Activated CD8-positive, alpha-beta T cell treated with anti-CD3 and anti-CD28 coated beads for 36 hours (primary cell): ENCODE data around the gene APOL3. TPM values are rescaled to one million over a fixed set of nuclear protein-coding genes. Genes with fewer than 3 reads are reported as not detected.
"Not testable (repeated sequence)": the region's sequence is repeated elsewhere in the genome, so short reads cannot be mapped to it uniquely, and the experiment has no call there.

Experiments
- ATAC-seq: fragments of 200-7000 bp; cut with Tn5 transposase; one replicate; pipeline ENCODE4 v1.10.0; 2021; ENCODE audit warnings: mild to moderate bottlenecking, moderate library complexity
- CTCF ChIA-PET: fragments of 350-600 bp; sonication (Branson Sonifier 250); formaldehyde crosslinking; loops from one replicate; lab custom pipeline; 2021; ENCODE audit warnings: antibody characterized with exemption; lab: Charles Lee
- POLR2A ChIA-PET: fragments of 350-600 bp; sonication (Branson Sonifier 250); formaldehyde crosslinking; loops from one replicate; lab custom pipeline; 2021; ENCODE audit warnings: antibody characterized with exemption; lab: Charles Lee
- DNase-seq: peaks from one replicate; pipeline ENCODE4 v3.0.0-alpha.2; 2020
- H3K27ac Mint-ChIP-seq: one replicate; pipeline ENCODE4 v1.8.0; 2021; ENCODE audit warnings: mild to moderate bottlenecking, mixed read lengths
- H3K27me3 Mint-ChIP-seq: one replicate; pipeline ENCODE4 v1.8.0; 2021; ENCODE audit warnings: mixed read lengths
- H3K36me3 Mint-ChIP-seq: one replicate; pipeline ENCODE4 v1.8.0; 2021; ENCODE audit warnings: low read depth, mixed read lengths
- H3K4me1 Mint-ChIP-seq: one replicate; pipeline ENCODE4 v1.8.0; 2021; ENCODE audit warnings: low read depth, mixed read lengths
- H3K4me3 Mint-ChIP-seq: one replicate; pipeline ENCODE4 v1.8.0; 2021; ENCODE audit warnings: mild to moderate bottlenecking, moderate library complexity, mixed read lengths
- H3K9me3 Mint-ChIP-seq: one replicate; pipeline ENCODE4 v1.8.0; 2021; ENCODE audit warnings: mixed read lengths
- CTCF ChIP-seq: fragments of 200-600 bp; IDR thresholded peaks from one replicate; pipeline ENCODE4 v1.8.0; 2022; ENCODE audit warnings: antibody characterized with exemption, mild to moderate bottlenecking
- intact Hi-C: fragments of 100-400 bp; cut with micrococcal nuclease; formaldehyde crosslinking; loops from one replicate; pipeline ENCODE4 v1.10.0; 2022
- total RNA-seq, 2 experiments: library from RNA; stranded (reverse); gene quantifications; one replicate each; pipeline ENCODE4 v1.2.3, GENCODE V29; 2021

The APOL3 gene
- total RNA-seq, 2 experiments from 2014 or later, result 44.5 to 46.7 TPM

DNA sequence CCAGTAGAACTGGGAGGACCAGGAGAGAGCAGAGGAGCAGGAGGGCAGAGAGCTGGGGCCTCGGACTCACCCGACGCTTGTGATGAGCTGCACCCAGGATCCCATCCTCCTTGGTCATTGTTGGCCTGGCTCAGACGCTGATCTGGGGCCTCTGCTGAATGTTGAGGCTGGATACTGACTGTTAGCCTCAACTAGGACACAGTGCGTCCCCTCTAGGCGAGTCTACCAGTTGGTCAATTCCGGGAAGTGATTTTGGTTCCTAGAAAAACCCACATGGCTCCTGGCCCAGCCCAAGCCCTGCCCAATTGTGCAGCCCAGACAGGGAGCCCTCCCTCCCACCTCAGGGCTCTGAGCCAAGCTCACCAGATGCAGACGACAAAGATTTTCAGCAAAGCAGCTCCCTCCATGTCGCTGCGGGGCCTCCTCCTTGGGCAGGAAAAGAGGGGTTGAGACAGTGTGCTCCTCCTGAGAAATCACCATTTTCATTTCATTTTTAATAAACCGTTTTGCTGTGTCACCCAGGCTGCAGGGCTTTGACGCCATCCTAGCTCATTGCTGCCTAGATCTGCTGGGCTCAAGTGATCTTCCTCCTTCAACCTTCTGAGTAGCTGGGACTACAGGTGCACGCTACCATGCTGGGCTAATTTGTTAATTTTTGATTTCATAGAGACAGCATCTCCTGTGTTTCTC lies 41.2 kb upstream of the APOL3 start, which contains the start of gene APOL4:
TSS of gene APOL4 (minus strand) at position 180 of the 690 bp plus-strand sequence. CDS start at position 105, 75 bp downstream.
- no peak within 1 kb of the TSS for H3K4me3 Mint-ChIP-seq
- no peak for TF ChIP-seq CTCF
- H3K27ac Mint-ChIP-seq, result no peak within 1 kb of the TSS
- H3K9me3 Mint-ChIP-seq, result no peaks in the 10 kb centered on the region
- intact Hi-C loops, result no loop called here
- peaks cover 21% of the 10 kb centered on the region for H3K4me1 Mint-ChIP-seq
- no peaks in the 10 kb centered on the region for H3K36me3 Mint-ChIP-seq
- no peaks in the 10 kb centered on the region for H3K27me3 Mint-ChIP-seq
- CTCF ChIA-PET, result interaction anchor here (2.8 kb wide), 1 partner anchor 19 kb away, joined by 7 read pairs; no protein-coding TSS in a partner anchor
- POLR2A ChIA-PET, result no interaction called here
- ATAC-seq (no peak), DNase-seq (no peak)

GRCh38 chr22:36201025-36201424 lies 40.5 kb upstream of the APOL3 start:
- CTCF ChIA-PET, ATAC-seq, H3K4me3 Mint-ChIP-seq, POLR2A ChIA-PET, H3K9me3 Mint-ChIP-seq, DNase-seq, H3K27me3 Mint-ChIP-seq, H3K27ac Mint-ChIP-seq, H3K36me3 Mint-ChIP-seq, intact Hi-C loops: not testable (repeated sequence)
- peaks cover 25% of the 10 kb centered on the region for H3K4me1 Mint-ChIP-seq

GRCh38 chr22:36199001-36199551 lies 38.5 kb upstream of the APOL3 start:
- no peak for ATAC-seq
- no peak overlapping the region for H3K4me3 Mint-ChIP-seq
- intact Hi-C loops, result no loop called here
- CTCF ChIA-PET, result no interaction called here
- H3K27ac Mint-ChIP-seq, result no peak overlapping the region
- no peaks in the 10 kb centered on the region for H3K27me3 Mint-ChIP-seq
- no peak for DNase-seq
- H3K9me3 Mint-ChIP-seq, result no peaks in the 10 kb centered on the region
- no peak for TF ChIP-seq CTCF
- no peaks in the 10 kb centered on the region for H3K36me3 Mint-ChIP-seq
- POLR2A ChIA-PET, result interaction anchor here (1.6 to 1.8 kb wide), 2 partner anchors 16 to 39 kb away, joined by 3 to 6 read pairs; no protein-coding TSS in a partner anchor
- H3K4me1 Mint-ChIP-seq, result peaks cover 30% of the 10 kb centered on the region

DNA sequence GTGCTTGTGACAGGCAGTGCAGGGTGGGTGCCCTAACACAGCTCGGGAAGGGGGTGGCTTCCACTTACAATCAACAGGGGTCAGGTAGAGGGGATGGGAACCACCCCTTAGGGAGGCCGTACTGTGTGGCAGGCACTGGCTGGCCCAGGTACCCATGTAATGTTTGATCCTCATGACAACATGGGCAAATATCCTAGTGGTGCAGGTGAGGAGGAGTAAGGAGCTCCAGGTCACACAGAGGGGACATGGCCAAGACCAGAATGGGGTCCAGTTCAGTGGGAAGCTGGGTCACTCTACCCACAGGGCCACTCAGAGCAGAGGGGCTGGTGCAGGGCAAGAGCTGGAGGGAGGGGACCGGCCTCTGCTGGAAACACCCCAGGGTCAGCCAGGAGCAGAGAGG lies 38.0 kb upstream of the APOL3 start:
- Mint-ChIP-seq H3K4me3 (no peak overlapping the region), H3K27me3 (no peaks in the 10 kb centered on the region), H3K9me3 (no peaks in the 10 kb centered on the region), H3K27ac (peak overlapping the region; percentile 51), H3K4me1 (peaks cover 30% of the 10 kb centered on the region), H3K36me3 (no peaks in the 10 kb centered on the region)
- POLR2A ChIA-PET, result interaction anchor here (0.5 to 1.8 kb wide), 4 partner anchors 11 to 231 kb away, joined by 3 to 6 read pairs (median 3); no protein-coding TSS in a partner anchor
- no peak for DNase-seq
- intact Hi-C loops, result no loop called here
- CTCF ChIA-PET, result interaction anchor here (1.0 kb wide), 1 partner anchor 23 kb away, joined by 4 read pairs; no protein-coding TSS in a partner anchor
- ATAC-seq, result no peak
- TF ChIP-seq CTCF, result no peak

DNA sequence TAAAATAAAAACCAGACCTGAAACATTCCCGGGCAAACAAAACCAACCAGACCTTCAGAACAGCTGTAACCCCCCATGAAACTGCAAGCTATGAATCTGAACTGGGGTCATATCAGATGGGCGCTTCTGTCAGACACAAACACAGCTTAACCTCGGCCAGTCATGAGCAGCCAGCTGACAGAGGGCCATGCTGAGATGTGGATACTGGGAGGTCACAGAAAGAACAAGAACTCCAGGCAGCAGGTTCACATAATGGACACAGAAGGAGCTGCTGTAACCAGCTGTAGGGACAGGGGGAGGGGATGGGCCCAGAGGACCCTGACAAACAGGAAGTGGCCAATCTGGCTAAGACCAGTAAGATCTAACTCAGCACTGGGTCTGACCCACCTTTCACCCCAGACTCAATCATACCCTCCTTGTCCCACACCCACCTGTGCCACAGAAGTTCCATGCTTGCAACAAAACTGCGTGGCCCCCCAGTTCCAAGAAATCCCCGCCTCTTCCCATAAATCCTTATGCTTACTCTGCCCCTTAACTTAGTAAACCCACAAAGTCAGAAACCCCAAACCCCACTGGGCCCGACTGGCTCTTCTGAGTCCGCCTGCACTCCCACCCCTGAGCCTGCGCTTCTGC lies 37.1 kb upstream of the APOL3 start:
- Mint-ChIP-seq H3K4me1 (peaks cover 30% of the 10 kb centered on the region), H3K27me3 (no peaks in the 10 kb centered on the region), H3K4me3 (no peak overlapping the region), H3K27ac (peak overlapping the region; percentile 39), H3K36me3 (no peaks in the 10 kb centered on the region), H3K9me3 (no peaks in the 10 kb centered on the region)
- CTCF ChIA-PET, result interaction anchor here (0.7 to 3.7 kb wide), 6 partner anchors 16 to 285 kb away, joined by 3 to 17 read pairs (median 6); no protein-coding TSS in a partner anchor
- ATAC-seq (peak; percentile 77), DNase-seq (peak; percentile 59)
- intact Hi-C loops, result no loop called here
- TF ChIP-seq CTCF, result no peak
- POLR2A ChIA-PET, result interaction anchor here (1.1 to 1.8 kb wide), 3 partner anchors 12 to 41 kb away, joined by 3 to 6 read pairs (median 3); no protein-coding TSS in a partner anchor
